A673 (cell line): ENCODE results near the gene COL19A1. TPM values are rescaled to one million over a fixed set of nuclear protein-coding genes. Genes with fewer than 3 reads are reported as not detected.
"Not testable (repeated sequence)": the region's sequence is repeated elsewhere in the genome, so short reads cannot be mapped to it uniquely, and the experiment has no call there.

Experiments
- BruUV-seq: library from RNA; stranded (reverse); fragments of 400-500 nt; replicated peaks from 2 replicates; lab custom pipeline; 2021; lab: Mats Ljungman, UMichigan
- CTCF ChIA-PET: fragments of 300-600 bp; sonication (Branson Sonifier 250); formaldehyde crosslinking; loops from one replicate; lab custom pipeline; 2022; ENCODE audit warnings: antibody characterized with exemption; lab: Charles Lee
- POLR2A ChIA-PET: fragments of 300-600 bp; sonication (Branson Sonifier 250); formaldehyde crosslinking; loops from one replicate; lab custom pipeline; 2022; ENCODE audit warnings: antibody characterized with exemption; ENCODE audit not compliant: low non-redundant PET; lab: Charles Lee
- DNase-seq: peaks from one replicate; pipeline ENCODE4 v3.0.0-alpha.2; 2015; ENCODE audit warnings: low spot score
- H3K27ac ChIP-seq: fragments of 200-600 bp; sonication (generic); 2 replicates; pipeline ENCODE4 v1.5.1; 2016; ENCODE audit warnings: mixed run types, low read depth, mild to moderate bottlenecking, mixed read lengths, antibody characterized with exemption, low read length; ENCODE audit not compliant: poor library complexity, severe bottlenecking
- H3K27me3 ChIP-seq: fragments of 200-600 bp; sonication (generic); replicated peaks from 2 replicates; pipeline ENCODE4 v1.6.1; 2017; ENCODE audit warnings: mixed run types, low read depth, mild to moderate bottlenecking, mixed read lengths, antibody characterized with exemption, low read length; ENCODE audit not compliant: insufficient read depth, poor library complexity
- H3K36me3 ChIP-seq: fragments of 200-600 bp; sonication (generic); 2 replicates; pipeline ENCODE4 v1.6.1; 2016; ENCODE audit warnings: mixed run types, mild to moderate bottlenecking, mixed read lengths, antibody characterized with exemption, low read length; ENCODE audit not compliant: insufficient read depth, poor library complexity, severe bottlenecking
- H3K4me1 ChIP-seq: fragments of 200-600 bp; sonication (generic); 2 replicates; pipeline ENCODE4 v1.6.1; 2017; ENCODE audit warnings: mixed run types, mild to moderate bottlenecking, mixed read lengths, antibody characterized with exemption, low read length; ENCODE audit not compliant: insufficient read depth, poor library complexity, severe bottlenecking
- H3K4me3 ChIP-seq: fragments of 200-600 bp; sonication (generic); 2 replicates; pipeline ENCODE4 v1.5.1; 2016; ENCODE audit warnings: low read depth, mixed run types, mild to moderate bottlenecking, mixed read lengths, low read length; ENCODE audit not compliant: poor library complexity, severe bottlenecking
- H3K9me3 ChIP-seq: fragments of 200-600 bp; sonication (generic); 2 replicates; pipeline ENCODE4 v1.6.1; 2016; ENCODE audit warnings: mixed run types, low read depth, mild to moderate bottlenecking, mixed read lengths, antibody characterized with exemption, low read length; ENCODE audit not compliant: poor library complexity, severe bottlenecking
- CTCF ChIP-seq: fragments of 300-800, 200-600 bp; sonication (generic); conservative IDR thresholded peaks from 2 replicates; pipeline ENCODE4 v1.5.1; 2017; ENCODE audit warnings: low read depth, mild to moderate bottlenecking, antibody characterized with exemption, low read length, moderate library complexity, mixed read lengths
- EZH2 ChIP-seq: fragments of 200-600 bp; sonication (generic); IDR thresholded peaks from 2 replicates; pipeline ENCODE4 v1.6.1; 2017; ENCODE audit warnings: borderline replicate concordance, low read depth, mild to moderate bottlenecking, mixed read lengths, antibody characterized with exemption, low read length; ENCODE audit not compliant: poor library complexity, severe bottlenecking
- intact Hi-C: fragments of 100-400 bp; cut with micrococcal nuclease; formaldehyde crosslinking; loops from one replicate; pipeline ENCODE4 v1.10.0; 2022; ENCODE audit not compliant: unreplicated experiment
- total RNA-seq: library from RNA; stranded (reverse); gene quantifications from 2 replicates; pipeline ENCODE4 v1.2.3, GENCODE V29; 2021

The COL19A1 gene
- total RNA-seq, 1 experiment from 2014 or later: 0.37 TPM

GRCh38 chr6:69820438-69820837, 45.9 kb upstream of the COL19A1 start:
- CTCF ChIA-PET: no interaction called here
- BruUV-seq: no TSS peak

GRCh38 chr6:69824355-69824754, 42.0 kb upstream of the COL19A1 start:
- H3K27ac ChIP-seq, H3K36me3 ChIP-seq, BruUV-seq, H3K9me3 ChIP-seq, H3K27me3 ChIP-seq, H3K4me1 ChIP-seq, DNase-seq, intact Hi-C loops, POLR2A ChIA-PET, H3K4me3 ChIP-seq, CTCF ChIA-PET: not testable (repeated sequence)
- 0 out of 2 replicates have a peak, but pooled peaks have one; percentile 8 for TF ChIP-seq CTCF

More at GRCh38 chr6:69820438-69820837, 45.9 kb upstream of the COL19A1 start:
- DNase-seq: no peak
- intact Hi-C loops: no loop called here
- POLR2A ChIA-PET: no interaction called here
- Histone ChIP-seq H3K4me3 (no peak overlapping the region), H3K27me3 (no peaks in the 10 kb centered on the region), H3K27ac (no peak overlapping the region), H3K4me1 (peaks cover 7% of the 10 kb centered on the region), H3K36me3 (no peaks in the 10 kb centered on the region), H3K9me3 (no peaks in the 10 kb centered on the region)
- TF ChIP-seq CTCF (no peak), EZH2 (no peak)

GRCh38 chr6:69825904-69826303, 40.5 kb upstream of the COL19A1 start:
- no TSS peak for BruUV-seq
- Histone ChIP-seq H3K9me3 (no peaks in the 10 kb centered on the region), H3K36me3 (no peaks in the 10 kb centered on the region), H3K27ac (no peak overlapping the region), H3K4me1 (no peaks in the 10 kb centered on the region), H3K27me3 (no peaks in the 10 kb centered on the region), H3K4me3 (no peak overlapping the region)
- intact Hi-C loops: no loop called here
- DNase-seq: no peak
- POLR2A ChIA-PET: no interaction called here
- CTCF ChIA-PET: no interaction called here
- TF ChIP-seq CTCF (no peak), EZH2 (no peak)
